Limb (tissue), 2 donors: ENCODE measurements around the gene NINJ1.
A peak's percentile ranks its signal among the peaks of the same experiment; 100 is the strongest.
"Not testable (repeated sequence)": the region's sequence is repeated elsewhere in the genome, so short reads cannot be mapped to it uniquely, and the experiment has no call there.

Source experiments
- DNase-seq, 2 donors: peaks; one replicate each; pipeline ENCODE4 v3.0.0-alpha.2; 2016; ENCODE audit errors: extremely low spot score in 2 of 2

Gene NINJ1

GRCh38 chr9:93119953-93120845 is 13.9 kb downstream of the NINJ1 start:
- DNase-seq: peak in 1 of 2 donors; percentile 46

- DNase-seq: no peak
Measured at GRCh38 chr9:93119703-93119952, 14.4 kb downstream of the NINJ1 start.

GRCh38 chr9:93118863-93119702 is 15.0 kb downstream of the NINJ1 start:
- DNase-seq: peak in 1 of 2 donors; percentile 27

- DNase-seq: no peak
Measured at GRCh38 chr9:93117924-93118862, 15.9 kb downstream of the NINJ1 start.

GRCh38 chr9:93117521-93117920 is 16.5 kb downstream of the NINJ1 start:
- not testable (repeated sequence) for DNase-seq

- DNase-seq: no peak
Measured at GRCh38 chr9:93116072-93116961, 17.7 kb downstream of the NINJ1 start.

GRCh38 chr9:93115486-93116071 is 18.5 kb downstream of the NINJ1 start:
- no peak for DNase-seq

- DNase-seq: no peak
Measured at GRCh38 chr9:93114984-93115335, 19.1 kb downstream of the NINJ1 start.

GRCh38 chr9:93114169-93114983 is 19.7 kb downstream of the NINJ1 start:
- DNase-seq: peak in 1 of 2 donors; percentile 24

GRCh38 chr9:93112864-93113389 is 21.1 kb downstream of the NINJ1 start:
- DNase-seq: no peak

- DNase-seq: peak in 1 of 2 donors; percentile 21
Measured at GRCh38 chr9:93112116-93112863, 21.8 kb downstream of the NINJ1 start.

GRCh38 chr9:93111371-93112115 is 22.5 kb downstream of the NINJ1 start:
- peak in 1 of 2 donors; percentile 20 for DNase-seq

- DNase-seq: peak in 1 of 2 donors; percentile 8
Measured at GRCh38 chr9:93111001-93111370, 23.1 kb downstream of the NINJ1 start.

GRCh38 chr9:93110311-93110855 is 23.7 kb downstream of the NINJ1 start:
- DNase-seq: peak in 1 of 2 donors; percentile 28

GRCh38 chr9:93108291-93109041 is 25.6 kb downstream of the NINJ1 start:
- DNase-seq: peak in 1 of 2 donors; percentile 26

- no peak for DNase-seq
Measured at GRCh38 chr9:93107825-93108161, 26.3 kb downstream of the NINJ1 start.
